ENCODE data around the gene ZBTB42.

The ZBTB42 gene

DNA sequence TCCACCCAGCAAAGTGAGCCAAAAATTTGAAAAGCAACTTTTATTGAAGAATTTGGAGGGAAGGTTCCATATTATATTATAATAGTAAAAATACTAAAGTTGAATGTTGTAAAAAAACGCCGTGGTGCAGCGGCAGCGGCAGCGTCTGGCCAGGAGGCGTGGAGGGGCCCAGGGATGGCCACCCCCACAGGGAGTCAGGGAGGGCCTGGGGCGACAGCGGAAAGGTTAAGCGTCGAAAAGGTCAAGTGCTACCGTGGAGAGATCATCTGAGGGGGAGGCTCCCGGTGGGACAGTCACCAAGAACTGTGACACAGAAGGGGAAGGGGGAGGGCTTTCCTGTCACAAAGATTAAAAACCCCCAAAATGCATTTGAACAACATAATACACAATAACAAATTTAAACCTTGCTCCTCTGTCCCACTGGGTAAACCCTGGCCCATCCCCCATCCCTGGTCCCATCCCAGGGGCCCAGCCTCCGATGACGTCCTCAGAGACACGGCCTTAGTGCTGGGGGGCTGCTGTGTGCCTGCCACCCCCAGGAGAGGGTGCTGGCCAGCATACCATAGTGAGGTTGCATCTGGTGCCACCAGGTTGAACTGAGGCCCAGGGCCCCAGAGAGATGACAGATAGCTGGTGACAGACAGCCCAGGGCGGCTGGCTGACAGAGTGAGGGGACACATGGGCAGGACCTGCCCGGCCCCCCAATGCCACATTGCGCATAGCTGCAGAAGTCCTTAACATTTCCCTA, 31.4 kb upstream of the ZBTB42 start:
- DNase-seq (ENCODE audit: low spot score), result no peak

DNA sequence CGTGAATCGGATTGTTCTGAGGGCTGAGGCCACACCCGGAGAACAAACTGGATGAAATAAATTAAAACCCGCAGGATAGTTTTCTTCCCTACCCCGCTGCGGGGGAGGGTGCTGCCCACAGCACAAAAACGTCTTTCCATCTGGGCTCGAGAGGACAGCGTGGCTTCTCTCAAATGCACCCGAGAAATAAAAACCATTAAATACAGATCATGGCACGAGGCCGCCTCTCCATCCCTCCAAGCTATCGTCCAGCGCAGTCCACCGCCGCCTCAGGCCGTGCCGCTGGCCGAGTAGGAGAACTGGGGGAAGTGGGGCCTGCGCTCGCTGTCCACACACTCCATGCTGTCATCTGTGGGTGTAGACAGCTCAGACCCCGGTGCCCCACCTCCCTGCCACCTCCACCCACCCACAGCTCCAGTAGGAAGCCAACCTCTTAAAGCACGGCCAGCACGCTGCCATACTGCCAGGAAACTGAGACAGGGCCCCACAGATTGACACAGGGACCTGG, 30.8 kb upstream of the ZBTB42 start:
- no peak for DNase-seq (ENCODE audit: low spot score)

DNA sequence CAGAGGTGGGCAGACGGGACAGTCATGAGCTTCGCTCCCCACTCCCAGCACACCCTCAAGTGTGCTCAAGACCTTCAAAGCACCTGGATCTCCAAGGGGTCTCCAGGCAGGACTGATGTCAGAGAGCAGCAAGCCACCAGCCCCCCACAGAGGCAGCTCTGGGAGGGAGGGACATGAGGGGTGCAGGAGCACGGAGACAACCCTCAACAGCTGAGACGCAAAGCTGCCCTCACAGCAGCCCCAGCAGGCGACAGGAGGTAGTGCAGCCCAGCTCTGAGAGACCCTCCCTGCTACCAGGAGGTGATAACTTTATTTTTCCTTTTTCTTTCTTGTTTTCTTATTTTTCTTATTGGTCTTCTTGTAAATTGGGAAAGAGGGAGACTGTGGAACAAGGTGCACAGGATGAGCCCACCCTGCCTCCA, 30.0 kb upstream of the ZBTB42 start:
- no peak for DNase-seq (ENCODE audit: low spot score)

DNA sequence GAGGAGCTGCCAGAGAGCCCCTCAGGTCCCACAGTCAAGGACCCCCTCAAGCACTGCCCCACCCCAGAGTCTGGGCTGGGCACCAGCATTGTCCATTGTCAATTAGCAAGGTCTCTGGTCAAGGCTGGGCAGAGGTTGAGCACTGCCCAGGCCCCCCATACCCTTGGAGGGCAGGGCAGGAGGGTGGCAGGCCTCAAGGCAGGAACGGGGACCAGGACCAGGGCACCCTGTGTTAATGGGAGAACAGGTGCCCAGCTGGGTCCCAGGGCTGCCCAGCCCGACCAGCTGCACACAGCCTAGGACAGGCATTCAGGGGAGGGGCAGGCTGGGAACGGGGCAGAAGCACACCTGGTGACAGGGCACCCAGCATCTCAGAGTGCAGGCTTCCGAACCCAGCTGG, 29.5 kb upstream of the ZBTB42 start:
- no peak for DNase-seq (ENCODE audit: low spot score)

DNA sequence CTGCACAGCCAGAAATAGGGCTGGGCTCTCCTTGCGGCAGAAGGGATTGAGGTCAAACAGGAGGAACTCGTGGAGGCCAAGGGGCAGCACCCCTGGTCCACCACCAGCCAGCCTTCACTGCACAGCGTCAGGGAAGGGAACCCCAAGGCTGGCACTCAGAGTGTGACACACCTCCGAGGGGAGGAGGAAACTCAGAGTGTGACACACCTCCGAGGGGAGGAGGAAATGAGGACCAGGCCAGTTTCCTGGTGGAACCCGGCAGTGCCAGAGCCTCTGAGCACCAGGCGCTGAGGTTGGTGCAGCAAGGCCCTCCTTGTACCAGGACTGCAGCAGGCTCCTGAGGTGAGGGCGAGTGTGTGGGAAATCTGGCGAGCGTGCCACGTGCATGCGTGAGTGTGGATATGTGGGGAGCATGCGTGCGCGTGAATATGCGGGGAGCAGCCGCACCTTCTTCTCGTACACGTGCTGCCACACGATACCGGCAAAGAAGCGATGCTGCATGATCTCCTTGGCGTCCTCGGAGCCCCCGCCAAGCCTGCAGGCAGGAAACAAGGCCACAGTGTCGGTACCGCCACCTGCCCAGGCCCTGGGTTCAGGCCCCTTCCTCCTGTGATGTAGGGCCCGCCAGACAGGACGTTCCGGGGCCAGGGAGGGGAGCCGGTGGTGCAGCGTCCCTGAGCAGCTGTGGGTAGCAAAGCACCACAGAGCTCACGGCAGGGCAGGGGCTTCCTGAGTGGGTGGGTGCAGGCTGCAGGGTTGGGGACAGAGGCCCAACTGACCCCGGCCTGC, 28.8 kb upstream of the ZBTB42 start:
- no peak for DNase-seq (ENCODE audit: low spot score)

DNA sequence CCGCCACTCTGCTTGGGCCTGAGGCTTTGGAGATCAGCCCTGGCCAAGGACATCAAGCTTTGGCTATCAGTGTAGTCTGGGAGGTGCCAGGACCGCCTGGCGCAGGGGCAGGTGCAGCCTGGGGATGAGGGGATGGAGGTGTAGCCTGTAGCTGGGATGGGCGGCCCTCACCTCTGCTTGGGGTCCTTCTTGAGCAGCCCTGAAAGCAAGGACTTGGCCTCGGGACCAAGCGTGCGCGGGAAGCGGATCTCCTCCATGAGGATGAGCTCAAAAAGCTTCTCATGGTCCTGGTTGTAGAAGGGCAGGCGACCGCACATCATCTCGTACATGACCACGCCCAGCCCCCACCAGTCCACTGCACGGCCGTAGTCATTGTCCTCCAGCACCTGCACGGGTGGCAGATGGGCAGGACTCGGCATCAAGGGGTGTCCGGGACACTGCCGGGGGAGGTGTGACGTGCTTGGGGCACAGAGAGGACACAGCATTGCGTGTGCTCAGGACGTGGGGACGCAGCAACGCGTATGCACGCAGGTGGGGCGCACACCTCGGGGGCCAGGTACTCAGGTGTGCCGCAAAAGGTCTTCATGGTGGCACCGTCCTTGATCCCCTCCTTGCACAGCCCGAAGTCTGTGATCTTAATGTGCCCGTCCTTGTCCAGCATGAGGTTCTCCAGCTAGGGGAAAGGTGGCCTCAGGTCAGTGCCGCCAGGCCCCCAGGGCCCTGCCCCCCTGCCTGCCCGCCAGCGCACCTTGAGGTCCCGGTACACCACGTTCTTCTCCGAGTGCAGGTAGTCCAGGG, 28.0 kb upstream of the ZBTB42 start:
- no peak for DNase-seq (ENCODE audit: low spot score)

DNA sequence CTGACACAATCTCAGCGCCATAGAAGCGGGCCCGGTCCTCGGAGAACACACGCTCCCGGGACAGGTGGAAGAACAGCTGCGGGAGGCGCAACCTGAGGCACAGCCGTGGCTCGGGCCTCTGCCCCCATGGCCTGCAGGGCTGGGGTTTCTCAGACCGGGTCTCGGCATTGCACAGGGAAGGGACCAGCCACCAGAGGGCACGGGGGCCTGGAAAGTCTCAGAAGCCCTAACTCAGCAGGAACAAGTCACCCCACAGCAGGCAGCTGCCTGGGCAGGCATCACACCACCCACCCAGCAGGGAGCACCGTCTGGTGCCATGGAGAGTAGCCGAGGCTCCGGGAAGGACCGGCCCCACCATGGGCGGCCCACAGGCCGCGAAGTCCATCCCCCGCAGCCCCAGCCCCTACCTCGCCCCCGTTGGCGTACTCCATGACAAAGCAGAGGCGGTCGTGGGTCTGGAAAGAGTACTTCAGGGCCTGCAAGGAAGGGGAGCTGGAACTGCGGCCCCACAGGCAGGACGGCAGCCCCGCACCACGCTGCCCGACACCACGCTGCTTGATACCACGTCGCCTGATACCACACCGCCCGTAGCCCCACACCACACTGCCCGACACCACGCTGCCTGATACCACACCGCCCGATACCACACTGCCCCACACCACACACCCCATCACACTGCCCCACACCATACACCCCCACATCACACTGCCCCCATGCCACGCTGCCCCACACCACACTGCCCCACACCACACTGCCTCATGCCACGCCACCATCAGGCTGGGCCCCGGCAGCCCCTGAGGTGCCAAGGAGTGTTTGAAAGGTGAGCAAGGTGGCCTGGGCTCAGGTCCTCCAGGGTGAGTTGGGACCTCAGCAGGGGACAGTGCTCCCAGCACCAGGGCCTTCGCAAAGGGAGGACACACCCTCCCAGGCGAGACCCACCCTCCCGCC, 27.1 kb upstream of the ZBTB42 start:
- no peak for DNase-seq (ENCODE audit: low spot score)

DNA sequence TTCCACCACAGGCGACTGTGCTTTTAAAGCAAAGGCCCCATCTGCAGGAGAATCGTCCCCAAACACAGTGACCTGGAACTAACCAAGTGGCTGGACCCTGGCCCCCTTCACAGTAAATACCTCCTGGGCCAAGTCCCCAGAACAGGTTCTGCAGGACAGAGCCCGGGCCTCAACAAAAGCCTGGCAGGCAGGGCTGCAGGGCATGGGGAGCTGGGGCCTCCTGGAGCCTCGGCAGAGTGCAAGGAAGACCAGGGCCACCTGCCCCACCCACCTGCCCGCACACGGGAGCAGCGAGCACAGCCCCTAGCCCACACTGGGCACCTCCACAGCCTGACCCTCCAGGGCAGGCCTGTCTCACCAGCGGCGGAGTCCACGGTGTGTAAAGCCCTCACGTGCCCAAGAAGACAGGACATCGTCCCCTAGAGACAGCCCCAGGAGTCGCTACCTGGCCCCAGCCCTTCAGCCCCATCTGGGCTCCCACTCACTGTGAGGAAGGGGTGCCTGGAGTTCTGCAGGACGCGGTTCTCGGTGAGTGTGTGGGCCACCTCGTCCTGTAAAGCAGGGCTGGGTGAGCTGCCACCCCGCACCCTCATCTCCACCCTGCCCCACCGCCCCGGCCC, 26.3 kb upstream of the ZBTB42 start:
- no peak for DNase-seq (ENCODE audit: low spot score)

DNA sequence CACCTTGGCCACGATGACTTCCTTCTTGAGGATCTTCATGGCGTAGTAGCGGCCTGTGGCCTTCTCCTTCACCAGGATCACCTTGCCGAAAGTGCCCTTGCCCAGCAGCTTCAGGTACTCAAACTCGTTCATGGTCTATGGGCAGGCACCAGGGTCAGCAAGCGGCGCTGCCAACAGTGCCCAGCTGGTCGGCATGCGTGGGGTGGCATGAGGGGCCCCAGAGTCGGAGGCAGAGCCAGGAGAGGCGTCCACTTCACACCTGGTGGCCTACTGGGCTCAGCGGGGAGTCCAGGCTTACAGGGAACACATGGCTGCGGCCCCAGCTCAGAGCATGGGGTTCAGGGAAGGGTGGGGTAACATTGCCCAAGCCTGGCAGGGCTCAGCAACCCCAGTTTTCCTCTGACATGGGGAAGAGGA, 25.8 kb upstream of the ZBTB42 start:
- no peak for DNase-seq (ENCODE audit: low spot score)

DNA sequence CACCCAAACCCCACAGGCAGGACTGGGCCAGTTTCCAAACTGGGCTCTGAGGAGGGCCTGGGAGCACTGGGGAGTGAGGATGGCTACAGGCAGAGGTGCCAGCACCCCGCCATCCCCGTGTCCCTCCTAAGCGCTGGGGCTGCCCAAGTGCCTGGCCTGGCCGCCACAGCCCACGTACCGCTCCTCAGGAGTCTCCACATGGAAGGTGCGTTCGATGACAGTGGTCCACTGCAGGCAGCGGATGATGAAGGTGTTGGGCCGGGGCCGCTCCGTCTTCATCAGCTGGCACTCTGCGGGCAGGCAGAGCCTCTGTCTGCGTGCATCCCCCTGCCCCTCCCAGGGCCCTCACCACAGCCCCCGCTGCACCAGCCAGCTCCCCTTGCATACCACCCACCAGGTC, 24.4 kb upstream of the ZBTB42 start:
- DNase-seq (ENCODE audit: low spot score), result no peak

DNA sequence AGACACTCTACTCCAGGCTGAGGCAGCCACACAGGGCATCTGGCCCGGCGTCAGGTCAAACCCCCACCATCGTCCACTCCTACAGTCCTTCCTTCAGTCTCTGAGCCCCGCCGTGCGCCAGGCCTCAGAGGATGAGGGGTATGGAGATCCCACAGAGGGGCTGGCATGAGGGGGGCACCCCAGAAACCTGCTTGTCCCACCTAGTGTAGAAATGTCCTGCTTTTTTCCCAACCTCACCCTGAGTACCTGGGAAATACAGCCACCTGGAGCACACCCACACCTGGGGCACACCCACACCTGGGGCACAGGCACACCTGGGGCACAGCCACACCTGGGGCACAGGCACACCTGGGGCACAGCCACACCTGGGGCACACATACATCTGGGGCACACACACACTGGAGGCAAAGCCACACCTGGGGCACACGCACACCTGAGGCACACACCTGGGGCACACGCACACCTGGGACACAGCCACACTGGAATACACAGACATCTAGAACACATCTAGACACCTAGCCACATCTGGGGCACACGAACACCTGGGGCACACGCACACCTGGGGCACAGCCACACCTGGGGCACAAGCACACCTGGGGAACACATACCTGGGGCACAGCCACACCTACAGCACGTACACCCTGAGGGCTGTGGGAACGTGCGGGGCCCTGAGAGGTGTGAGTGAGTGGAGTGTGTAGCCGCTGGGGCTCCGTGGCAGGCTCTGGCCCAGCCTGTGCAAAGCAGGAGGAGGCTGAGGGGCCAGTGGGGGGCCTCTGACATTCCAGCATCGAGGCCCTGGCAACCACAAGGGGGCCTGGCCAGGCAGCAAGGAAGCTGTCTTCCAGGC, 23.7 kb upstream of the ZBTB42 start:
- DNase-seq (ENCODE audit: low spot score), result no peak

DNA sequence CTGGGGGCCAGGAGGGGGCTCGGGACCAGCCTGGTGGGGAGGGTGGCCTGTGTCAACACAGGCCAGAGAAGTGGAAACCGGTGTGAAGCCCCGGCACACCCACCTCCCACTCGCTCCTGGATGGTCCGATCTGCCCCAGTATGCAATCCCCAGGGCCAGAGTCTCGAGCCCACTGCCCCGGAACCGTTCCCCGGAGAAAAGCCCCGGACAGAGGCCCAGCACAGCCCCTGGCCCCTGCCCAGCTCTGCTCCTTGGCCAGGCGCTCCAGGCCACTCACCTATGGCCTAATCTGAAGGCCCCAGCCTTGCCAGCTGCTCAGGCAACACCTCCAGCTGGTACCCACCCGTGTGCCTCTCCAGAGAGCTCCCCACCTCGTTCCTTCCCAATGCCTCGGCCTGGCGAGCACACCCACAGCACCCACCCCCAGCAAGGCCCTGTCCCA, 23.1 kb upstream of the ZBTB42 start:
- DNase-seq (ENCODE audit: low spot score), result no peak

DNA sequence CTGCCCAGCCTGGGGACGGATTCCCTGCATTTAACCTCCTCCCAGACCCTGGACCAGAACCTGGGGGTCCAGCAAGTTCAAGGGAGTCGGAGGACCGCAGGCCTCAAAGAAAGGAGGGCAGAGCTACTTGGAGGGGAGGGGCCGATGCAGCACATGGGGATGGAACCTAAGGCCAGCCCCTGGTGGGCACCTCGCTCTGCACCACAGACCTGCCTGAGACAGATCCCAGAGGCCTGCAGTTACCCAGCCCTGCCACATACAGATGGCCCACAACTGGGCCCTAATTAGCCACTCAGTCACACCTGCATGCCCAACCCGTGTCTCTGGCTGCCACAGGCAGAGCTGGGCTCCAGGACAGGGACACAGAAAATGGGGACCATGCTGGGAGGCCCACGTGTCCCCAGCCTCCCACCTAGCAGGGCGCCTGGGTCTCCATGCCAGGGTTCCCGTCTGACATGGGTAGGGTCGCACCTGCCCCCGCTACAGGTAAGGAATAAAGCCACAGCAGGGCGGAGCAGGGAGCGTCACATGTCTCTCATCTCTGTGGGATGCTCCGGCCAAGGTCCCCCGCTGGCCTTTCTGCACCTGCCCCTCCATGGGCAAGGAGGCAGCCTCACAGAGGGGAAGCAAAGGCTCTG, 22.1 kb upstream of the ZBTB42 start:
- no peak for DNase-seq (ENCODE audit: low spot score)

DNA sequence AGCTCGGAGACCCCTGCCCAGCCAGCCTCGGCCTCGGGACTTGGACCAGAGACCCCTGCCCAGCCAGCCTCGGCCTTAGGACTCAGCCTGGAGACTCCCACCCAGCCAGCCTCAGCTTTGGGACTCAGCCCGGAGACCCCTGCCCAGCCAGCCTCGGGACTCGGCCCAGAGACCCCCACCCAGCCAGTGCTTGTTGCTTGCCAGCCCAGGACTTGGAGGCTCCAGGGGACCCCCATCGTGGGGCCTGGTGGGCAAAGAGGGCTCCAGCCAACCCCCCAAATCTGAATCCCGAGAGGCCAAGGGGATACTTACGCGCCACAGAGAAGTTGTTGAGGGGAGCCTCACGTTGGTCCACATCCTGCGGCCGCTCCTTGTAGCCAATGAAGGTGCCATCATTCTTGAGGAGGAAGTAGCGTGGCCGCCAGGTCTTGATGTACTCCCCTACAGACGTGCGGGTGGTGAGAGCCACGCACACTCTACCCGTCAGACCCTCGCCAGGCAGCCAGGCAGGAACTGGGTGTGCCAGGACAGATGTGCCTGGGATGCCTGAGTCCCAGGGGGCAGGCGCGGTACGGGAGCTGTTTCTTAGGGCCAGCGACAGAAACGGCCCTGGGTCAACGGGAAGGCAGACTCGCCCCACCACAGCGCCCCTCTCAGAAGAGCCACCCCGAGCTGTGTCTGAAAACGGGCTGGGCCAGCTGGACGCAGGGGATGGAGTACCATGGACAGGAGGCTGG, 21.0 kb upstream of the ZBTB42 start:
- DNase-seq (ENCODE audit: low spot score), result no peak

DNA sequence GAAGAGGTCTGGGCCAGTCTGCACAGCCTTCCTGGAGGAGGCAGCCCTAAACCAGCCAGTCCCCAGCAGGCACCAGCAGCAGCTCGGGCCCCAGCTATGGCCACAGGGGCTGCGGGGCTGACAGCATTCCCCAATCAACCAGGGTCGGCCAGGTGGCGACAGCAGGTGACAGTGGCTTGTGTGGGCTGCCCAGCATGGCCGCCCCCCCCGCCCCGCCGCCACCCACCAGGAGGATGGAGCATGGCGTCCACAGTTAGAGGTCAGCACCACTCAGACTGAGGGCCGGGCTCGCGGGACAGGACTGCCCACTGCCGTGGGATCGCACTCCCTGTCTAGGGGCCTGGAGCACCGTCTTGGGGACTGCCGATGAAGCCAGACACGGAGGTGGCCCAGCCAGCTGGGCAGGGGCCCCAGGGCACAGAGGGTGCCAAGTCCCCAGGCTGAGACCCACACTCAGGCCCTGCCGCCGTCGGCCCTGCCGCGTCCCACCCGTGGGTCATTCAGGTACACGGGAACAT, 20.3 kb upstream of the ZBTB42 start:
- DNase-seq (ENCODE audit: low spot score), result no peak

DNA sequence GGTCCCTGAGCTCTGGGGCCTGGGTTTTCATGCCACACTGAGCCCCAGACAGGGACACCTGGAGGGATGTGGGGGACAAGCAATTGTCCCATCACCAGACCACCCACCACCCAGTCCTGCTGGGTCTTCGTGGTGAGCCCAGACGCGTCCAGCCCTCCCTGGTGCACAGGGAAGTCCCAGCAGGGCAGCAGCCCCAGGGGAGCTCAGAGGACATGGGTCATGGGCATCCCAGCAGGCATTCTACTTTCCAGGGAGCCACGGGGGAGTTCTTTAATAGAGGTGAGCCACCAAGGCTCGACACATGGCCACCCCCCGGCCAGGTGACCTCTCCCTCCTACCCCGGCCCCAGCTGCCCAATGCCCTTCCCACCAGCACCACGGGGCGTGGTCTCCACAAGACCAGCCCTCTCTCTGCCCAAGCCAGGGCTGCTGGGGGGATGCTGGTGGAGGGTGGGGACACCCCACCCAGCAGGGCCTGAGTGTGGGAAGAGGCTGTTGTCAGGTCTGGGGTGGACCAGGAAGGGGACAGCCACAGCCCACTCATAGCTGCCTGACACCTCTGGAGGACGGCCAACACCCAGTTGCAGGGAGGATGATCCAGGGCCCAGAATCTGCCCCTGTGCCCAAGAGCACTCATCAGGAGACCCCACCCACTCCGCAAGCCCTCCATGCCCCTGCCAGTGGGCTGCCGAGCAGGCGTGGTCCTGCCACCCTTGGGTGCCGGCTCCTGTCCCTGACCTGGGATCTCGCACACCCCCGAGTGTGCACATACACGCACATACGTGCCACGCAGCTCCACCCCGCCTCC, 19.4 kb upstream of the ZBTB42 start:
- DNase-seq (ENCODE audit: low spot score), result no peak

All from SK-N-DZ (cell line).